GM12874 (cell line): ENCODE data around the gene NDUFS7.

Source experiments
- CTCF ChIP-seq: IDR thresholded peaks from 2 replicates; pipeline ENCODE4 v1.5.1; 2011; ENCODE audit warnings: low read depth, mild to moderate bottlenecking, control low read depth, low read length, moderate library complexity; ENCODE audit not compliant: insufficient read depth

Gene NDUFS7

GRCh38 chr19:1408300-1409203 lies 24.8 kb downstream of the NDUFS7 start:
- TF ChIP-seq CTCF: no peak

- TF ChIP-seq CTCF: no peak
These were observed 25.7 kb downstream of the NDUFS7 start for GRCh38 chr19:1409204-1410005.

- TF ChIP-seq CTCF: no peak
These were observed 26.6 kb downstream of the NDUFS7 start for GRCh38 chr19:1410136-1410786.

- TF ChIP-seq CTCF: no peak
These were observed 27.1 kb downstream of the NDUFS7 start for GRCh38 chr19:1410789-1411188.

- TF ChIP-seq CTCF: no peak
These were observed 27.8 kb downstream of the NDUFS7 start for GRCh38 chr19:1411255-1412191.

GRCh38 chr19:1412323-1412923 lies 28.7 kb downstream of the NDUFS7 start:
- TF ChIP-seq CTCF: no peak
